ENCODE results near the gene RASA3. TPM values are rescaled to one million over a fixed set of nuclear protein-coding genes. Genes with fewer than 3 reads are reported as not detected.

Gene RASA3
- total RNA-seq, 1 experiment from 2014 or later, result 18.6 TPM

DNA sequence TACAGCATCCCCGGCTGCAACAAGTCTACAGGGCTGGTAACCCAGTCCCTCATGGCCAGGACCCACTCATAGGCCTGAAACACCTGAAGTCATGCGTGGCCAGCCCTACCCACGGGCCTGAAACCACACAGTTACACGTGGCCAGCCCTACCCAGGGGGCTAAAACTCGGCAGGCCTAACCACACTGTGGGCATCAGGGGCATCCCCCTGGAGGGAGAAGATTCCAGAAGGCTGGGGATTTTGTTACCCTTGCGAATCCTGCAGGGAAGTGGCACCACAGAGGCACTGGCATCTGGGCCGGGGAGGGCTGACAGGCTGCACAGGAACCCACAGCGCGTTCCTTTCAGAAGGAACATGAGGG lies 110.1 kb downstream of the RASA3 start:
- Histone ChIP-seq H3K4me2 (ENCODE audit: low read length) (no peak overlapping the region), H2AFZ (ENCODE audit: low read depth, low read length, poor library complexity, severe bottlenecking) (no peak overlapping the region), H3K27ac (ENCODE audit: low read depth, low read length) (no peak overlapping the region), H3K4me3 (replicated peaks in 1 of 2; ENCODE audit: low read depth in 1 of 2, low read length in 2 of 2) (no peak overlapping the region), H3K36me3 (ENCODE audit: control insufficient read depth in 1 of 2, insufficient read depth in 2 of 2, low read length in 2 of 2) (no peaks in the 10 kb centered on the region), H3K27me3 (ENCODE audit: insufficient read depth, low read length) (no peaks in the 10 kb centered on the region), H3K9me2 (ENCODE audit: insufficient read depth) (no peaks in the 10 kb centered on the region), H3K9me3 (ENCODE audit: control insufficient read depth in 1 of 2, insufficient read depth in 1 of 2, low read depth in 1 of 2, low read length in 2 of 2) (no peaks in the 10 kb centered on the region), H3K9ac (ENCODE audit: low read length) (no peak overlapping the region), H4K20me1 (ENCODE audit: insufficient read depth) (no peaks in the 10 kb centered on the region), H3K79me2 (ENCODE audit: insufficient read depth, low read length) (no peaks in the 10 kb centered on the region), H3K4me1 (ENCODE audit: control insufficient read depth in 1 of 2, insufficient read depth in 2 of 2, low read length in 2 of 2) (peaks cover 0 to 5% of the 10 kb centered on the region in 2 experiments; a peak in 2 of 4 replicates)
- ChIA-PET POLR2A (no interaction called here), RAD21 (ENCODE audit: low non-redundant PET in 1 of 2, low total read pairs in 2 of 2, uncharacterized antibody in 2 of 2, unreplicated experiment in 2 of 2) (no interaction called here), CTCF (no interaction called here)
- BruUV-seq (replicated peaks), result no TSS peak
- no peak for TF ChIP-seq TCF7L2 (IDR thresholded peaks at IDR 0.05; ENCODE audit: borderline replicate concordance, extremely low read depth, insufficient read depth, insufficient read length)
- no peak for TF ChIP-seq SP1 (IDR thresholded peaks at IDR 0.05; ENCODE audit: low read depth)
- no peak for TF ChIP-seq SRF (IDR thresholded peaks at IDR 0.05; ENCODE audit: low read depth)
- no peak for TF ChIP-seq EZH2 (IDR thresholded peaks at IDR 0.05)
- TF ChIP-seq, protein P1, sequence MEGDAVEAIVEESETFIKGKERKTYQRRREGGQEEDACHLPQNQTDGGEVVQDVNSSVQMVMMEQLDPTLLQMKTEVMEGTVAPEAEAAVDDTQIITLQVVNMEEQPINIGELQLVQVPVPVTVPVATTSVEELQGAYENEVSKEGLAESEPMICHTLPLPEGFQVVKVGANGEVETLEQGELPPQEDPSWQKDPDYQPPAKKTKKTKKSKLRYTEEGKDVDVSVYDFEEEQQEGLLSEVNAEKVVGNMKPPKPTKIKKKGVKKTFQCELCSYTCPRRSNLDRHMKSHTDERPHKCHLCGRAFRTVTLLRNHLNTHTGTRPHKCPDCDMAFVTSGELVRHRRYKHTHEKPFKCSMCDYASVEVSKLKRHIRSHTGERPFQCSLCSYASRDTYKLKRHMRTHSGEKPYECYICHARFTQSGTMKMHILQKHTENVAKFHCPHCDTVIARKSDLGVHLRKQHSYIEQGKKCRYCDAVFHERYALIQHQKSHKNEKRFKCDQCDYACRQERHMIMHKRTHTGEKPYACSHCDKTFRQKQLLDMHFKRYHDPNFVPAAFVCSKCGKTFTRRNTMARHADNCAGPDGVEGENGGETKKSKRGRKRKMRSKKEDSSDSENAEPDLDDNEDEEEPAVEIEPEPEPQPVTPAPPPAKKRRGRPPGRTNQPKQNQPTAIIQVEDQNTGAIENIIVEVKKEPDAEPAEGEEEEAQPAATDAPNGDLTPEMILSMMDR (IDR thresholded peaks at IDR 0.05 in 2 of 3, conservative IDR thresholded peaks at IDR 0.05 in 1 of 3; ENCODE audit: borderline replicate concordance in 1 of 3, insufficient read depth in 1 of 3, low read depth in 2 of 3, low read length in 2 of 3), result no peak
- no peak for TF ChIP-seq SIN3A (IDR thresholded peaks at IDR 0.05; ENCODE audit: low read depth)
- no peak for DNase-seq (ENCODE audit: low read depth, low spot score)
- no peak for ATAC-seq
- intact Hi-C loops (cut with micrococcal nuclease), result no loop called here

DNA sequence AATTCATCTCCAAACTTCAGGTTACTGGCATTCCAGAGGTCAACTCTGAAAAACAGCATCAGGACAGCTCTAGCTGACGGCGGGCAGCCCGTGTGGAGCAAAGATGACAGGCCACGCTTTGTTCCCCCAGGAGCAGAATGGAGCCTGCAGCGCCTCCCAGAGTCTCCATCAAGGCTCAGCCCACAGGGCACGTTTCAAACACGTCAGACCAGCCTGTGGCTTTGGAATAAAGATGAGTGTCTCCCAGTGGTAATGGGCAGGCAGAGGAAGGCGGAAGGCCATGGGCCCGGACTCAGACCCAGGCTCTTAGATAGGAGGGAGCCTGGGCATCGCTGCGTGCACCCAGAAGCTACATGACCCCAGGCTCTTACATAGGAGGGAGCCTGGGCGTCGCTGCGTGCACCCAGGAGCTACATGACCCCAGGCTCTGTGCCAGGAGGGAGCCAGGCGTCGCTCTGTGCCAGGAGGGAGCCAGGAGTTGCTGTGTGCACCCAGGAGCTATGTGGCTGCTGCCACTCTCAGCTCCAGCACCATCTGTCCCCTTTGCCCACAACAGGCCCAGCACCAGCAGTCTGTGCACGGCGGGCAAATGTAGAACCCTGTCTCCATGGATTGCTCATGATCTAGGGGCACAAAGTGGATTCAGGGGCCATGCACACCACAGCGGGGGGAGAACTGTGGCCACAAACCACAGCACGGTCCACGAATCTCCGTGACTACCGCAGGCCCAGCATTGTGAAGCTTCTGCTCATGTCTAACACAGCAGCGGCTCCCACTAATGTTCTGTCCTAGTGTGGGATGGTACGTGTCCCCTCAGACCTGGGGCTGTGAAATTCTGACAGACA lies 110.7 kb downstream of the RASA3 start:
- H3K4me2 ChIP-seq (ENCODE audit: low read length), result no peak overlapping the region
- POLR2A ChIA-PET, result no interaction called here
- TF ChIP-seq, protein P1 (IDR thresholded peaks at IDR 0.05 in 2 of 3, conservative IDR thresholded peaks at IDR 0.05 in 1 of 3; ENCODE audit: borderline replicate concordance in 1 of 3, insufficient read depth in 1 of 3, low read depth in 2 of 3, low read length in 2 of 3), result no peak
- TF ChIP-seq, protein P2, sequence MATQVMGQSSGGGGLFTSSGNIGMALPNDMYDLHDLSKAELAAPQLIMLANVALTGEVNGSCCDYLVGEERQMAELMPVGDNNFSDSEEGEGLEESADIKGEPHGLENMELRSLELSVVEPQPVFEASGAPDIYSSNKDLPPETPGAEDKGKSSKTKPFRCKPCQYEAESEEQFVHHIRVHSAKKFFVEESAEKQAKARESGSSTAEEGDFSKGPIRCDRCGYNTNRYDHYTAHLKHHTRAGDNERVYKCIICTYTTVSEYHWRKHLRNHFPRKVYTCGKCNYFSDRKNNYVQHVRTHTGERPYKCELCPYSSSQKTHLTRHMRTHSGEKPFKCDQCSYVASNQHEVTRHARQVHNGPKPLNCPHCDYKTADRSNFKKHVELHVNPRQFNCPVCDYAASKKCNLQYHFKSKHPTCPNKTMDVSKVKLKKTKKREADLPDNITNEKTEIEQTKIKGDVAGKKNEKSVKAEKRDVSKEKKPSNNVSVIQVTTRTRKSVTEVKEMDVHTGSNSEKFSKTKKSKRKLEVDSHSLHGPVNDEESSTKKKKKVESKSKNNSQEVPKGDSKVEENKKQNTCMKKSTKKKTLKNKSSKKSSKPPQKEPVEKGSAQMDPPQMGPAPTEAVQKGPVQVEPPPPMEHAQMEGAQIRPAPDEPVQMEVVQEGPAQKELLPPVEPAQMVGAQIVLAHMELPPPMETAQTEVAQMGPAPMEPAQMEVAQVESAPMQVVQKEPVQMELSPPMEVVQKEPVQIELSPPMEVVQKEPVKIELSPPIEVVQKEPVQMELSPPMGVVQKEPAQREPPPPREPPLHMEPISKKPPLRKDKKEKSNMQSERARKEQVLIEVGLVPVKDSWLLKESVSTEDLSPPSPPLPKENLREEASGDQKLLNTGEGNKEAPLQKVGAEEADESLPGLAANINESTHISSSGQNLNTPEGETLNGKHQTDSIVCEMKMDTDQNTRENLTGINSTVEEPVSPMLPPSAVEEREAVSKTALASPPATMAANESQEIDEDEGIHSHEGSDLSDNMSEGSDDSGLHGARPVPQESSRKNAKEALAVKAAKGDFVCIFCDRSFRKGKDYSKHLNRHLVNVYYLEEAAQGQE (IDR thresholded peaks at IDR 0.05; ENCODE audit: low read depth), result no peak
- TF ChIP-seq SIN3A (IDR thresholded peaks at IDR 0.05; ENCODE audit: low read depth), result no peak
- no peak for TF ChIP-seq JUND (IDR thresholded peaks at IDR 0.05)
- TF ChIP-seq FOSL1 (IDR thresholded peaks at IDR 0.05; ENCODE audit: low read depth), result no peak
- no peak for TF ChIP-seq EZH2 (IDR thresholded peaks at IDR 0.05)
- TF ChIP-seq ELF1 (IDR thresholded peaks at IDR 0.05; ENCODE audit: borderline replicate concordance, low read depth), result no peak
- TF ChIP-seq ZNF274 (IDR thresholded peaks at IDR 0.05; ENCODE audit: low read depth, low read length), result no peak

More for the DNA sequence above, 110.7 kb downstream of the RASA3 start:
- BruUV-seq (replicated peaks), result no TSS peak
- Histone ChIP-seq H3K27me3 (ENCODE audit: insufficient read depth, low read length) (no peaks in the 10 kb centered on the region), H3K36me3 (ENCODE audit: control insufficient read depth in 1 of 2, insufficient read depth in 2 of 2, low read length in 2 of 2) (no peaks in the 10 kb centered on the region), H3K9ac (ENCODE audit: low read length) (no peak overlapping the region), H3K79me2 (ENCODE audit: insufficient read depth, low read length) (no peaks in the 10 kb centered on the region), H2AFZ (ENCODE audit: low read depth, low read length, poor library complexity, severe bottlenecking) (no peak overlapping the region), H3K9me2 (ENCODE audit: insufficient read depth) (no peaks in the 10 kb centered on the region), H3K4me1 (ENCODE audit: control insufficient read depth in 1 of 2, insufficient read depth in 2 of 2, low read length in 2 of 2) (peaks cover 0 to 5% of the 10 kb centered on the region in 2 experiments; a peak in 2 of 4 replicates), H4K20me1 (ENCODE audit: insufficient read depth) (no peaks in the 10 kb centered on the region), H3K27ac (ENCODE audit: low read depth, low read length) (no peak overlapping the region), H3K9me3 (ENCODE audit: control insufficient read depth in 1 of 2, insufficient read depth in 1 of 2, low read depth in 1 of 2, low read length in 2 of 2) (no peaks in the 10 kb centered on the region), H3K4me3 (replicated peaks in 1 of 2; ENCODE audit: low read depth in 1 of 2, low read length in 2 of 2) (no peak overlapping the region)
- ChIA-PET RAD21 (ENCODE audit: low non-redundant PET in 1 of 2, low total read pairs in 2 of 2, uncharacterized antibody in 2 of 2, unreplicated experiment in 2 of 2) (no interaction called here), CTCF (no interaction called here)
- ATAC-seq (no peak), DNase-seq (ENCODE audit: low read depth, low spot score) (no peak)
- intact Hi-C loops (cut with micrococcal nuclease), result no loop called here

Measured in HCT116 (cell line).